SK-N-SH (cell line): ENCODE measurements around the gene AEBP1. TPM values are rescaled to one million over a fixed set of nuclear protein-coding genes. Genes with fewer than 3 reads are reported as not detected.

Experiments
- CTCF ChIA-PET: fragments of 300-600, 350-600 bp; formaldehyde crosslinking; extraction: SDS; loops from one replicate; lab custom pipeline; 2021; lab: Yijun Ruan, JAX
- POLR2A ChIA-PET: fragments of 350-600 bp; sonication (Branson Sonifier 250); formaldehyde crosslinking; extraction: SDS; loops from one replicate; lab custom pipeline; 2020; ENCODE audit warnings: antibody characterized with exemption, inconsistent platforms; lab: Yijun Ruan, JAX
- DNase-seq: peaks from one replicate; pipeline ENCODE4 v3.0.0; 2012
- H2AFZ ChIP-seq: fragments of 200-600 bp; sonication (generic); 2 replicates; pipeline ENCODE4 v1.8.1; 2016; ENCODE audit warnings: antibody characterized with exemption, mild to moderate bottlenecking, low read depth
- H3F3A ChIP-seq: fragments of 200-600 bp; sonication (generic); replicated peaks from 2 replicates; pipeline ENCODE3; 2016; ENCODE audit warnings: antibody characterized with exemption, mild to moderate bottlenecking; ENCODE audit not compliant: insufficient read depth
- H3K27ac ChIP-seq, 2 experiments: fragments of 200-500 bp in 1 of 2; fragments of 200-600 bp in 1 of 2; sonication (Bioruptor generic) in 1 of 2; sonication (generic), shearing (Covaris generic) in 1 of 2; 2 replicates each; pipeline versions ENCODE4 v1.5.1 to v1.6.1; 2014 to 2016; ENCODE audit warnings: low read depth in 2 of 2, inconsistent platforms in 1 of 2, low read length in 1 of 2, mild to moderate bottlenecking in 1 of 2, mixed read lengths in 1 of 2
- H3K27me3 ChIP-seq: fragments of 200-600 bp; sonication (generic), shearing (Covaris generic); 2 replicates; pipeline ENCODE4 v1.6.1; 2016; ENCODE audit warnings: mixed run types; ENCODE audit not compliant: insufficient read depth
- H3K36me3 ChIP-seq, 2 experiments: fragments of 200-500 bp in 1 of 2; fragments of 200-600 bp in 1 of 2; sonication (Bioruptor generic) in 1 of 2; sonication (generic) in 1 of 2; replicated peaks in 1 of 2; 2 replicates each; pipeline versions ENCODE3 to v1.5.1; 2014 to 2016; ENCODE audit warnings: low read length in 1 of 2, mild to moderate bottlenecking in 1 of 2; ENCODE audit not compliant: insufficient read depth in 2 of 2, control insufficient read depth in 1 of 2
- H3K4me1 ChIP-seq, 2 experiments: fragments of 200-500 bp in 1 of 2; fragments of 200-600 bp in 1 of 2; sonication (Bioruptor generic) in 1 of 2; sonication (generic), shearing (Covaris generic) in 1 of 2; 2 replicates each; pipeline versions ENCODE4 v1.5.1 to v1.6.1; 2014 to 2016; ENCODE audit warnings: low read depth in 1 of 2, low read length in 1 of 2, mixed run types in 1 of 2; ENCODE audit not compliant: insufficient read depth in 2 of 2, control insufficient read depth in 1 of 2
- H3K4me2 ChIP-seq: fragments of 200-600 bp; sonication (generic), shearing (Covaris generic); 2 replicates; pipeline ENCODE4 v1.6.1; 2017; ENCODE audit warnings: mixed run types
- H3K4me3 ChIP-seq, 2 experiments: fragments of 200-500 bp in 1 of 2; fragments of 200-600 bp in 1 of 2; sonication (Bioruptor generic) in 1 of 2; sonication (generic), shearing (Covaris generic) in 1 of 2; 2 replicates each; pipeline versions ENCODE4 v1.5.1 to v1.8.1; 2014 to 2016; ENCODE audit warnings: low read depth in 2 of 2, inconsistent platforms in 1 of 2, low read length in 1 of 2, mild to moderate bottlenecking in 1 of 2, mixed read lengths in 1 of 2, moderate library complexity in 1 of 2
- H3K79me2 ChIP-seq: fragments of 200-600 bp; sonication (generic); 2 replicates; pipeline ENCODE4 v1.8.1; 2017; ENCODE audit warnings: mild to moderate bottlenecking; ENCODE audit not compliant: insufficient read depth
- H3K9ac ChIP-seq: fragments of 200-600 bp; sonication (generic); 2 replicates; pipeline ENCODE4 v1.6.1; 2017; ENCODE audit warnings: mixed run types
- H3K9me2 ChIP-seq: fragments of 200-600 bp; sonication (generic); 2 replicates; pipeline ENCODE4 v1.6.1; 2017; ENCODE audit warnings: mixed run types
- H3K9me3 ChIP-seq: fragments of 200-600 bp; sonication (generic); 2 replicates; pipeline ENCODE4 v1.6.1; 2017; ENCODE audit warnings: mixed run types, mild to moderate bottlenecking, moderate library complexity
- H4K20me1 ChIP-seq: fragments of 200-600 bp; sonication (generic); 2 replicates; pipeline ENCODE4 v1.6.1; 2017; ENCODE audit warnings: mild to moderate bottlenecking, mixed run types; ENCODE audit not compliant: insufficient read depth
- CTCF ChIP-seq: fragments of 200-600 bp; sonication (generic); IDR thresholded peaks from 2 replicates; pipeline ENCODE4 v1.6.1; 2017; ENCODE audit warnings: antibody characterized with exemption, mild to moderate bottlenecking, moderate library complexity
- FOSL2 ChIP-seq: IDR thresholded peaks from 2 replicates; pipeline ENCODE4 v1.4.0; 2012; ENCODE audit warnings: low read depth, mild to moderate bottlenecking, moderate library complexity, borderline replicate concordance
- GABPA ChIP-seq: IDR thresholded peaks from 2 replicates; pipeline ENCODE4 v1.4.0; 2012; ENCODE audit warnings: low read depth, mild to moderate bottlenecking
- MXI1 ChIP-seq: IDR thresholded peaks from 2 replicates; pipeline ENCODE4 v1.6.1; 2012; ENCODE audit warnings: mild to moderate bottlenecking, low read depth, low read length, improper control_type of control experiment
- NFIC ChIP-seq: IDR thresholded peaks from 2 replicates; pipeline ENCODE4 v1.4.0; 2012; ENCODE audit warnings: borderline replicate concordance
- NRF1 ChIP-seq: IDR thresholded peaks from 2 replicates; pipeline ENCODE4 v1.6.1; 2012; ENCODE audit warnings: low read depth, mild to moderate bottlenecking, low read length
- RAD21 ChIP-seq: IDR thresholded peaks from 2 replicates; pipeline ENCODE4 v1.6.1; 2012; ENCODE audit warnings: mild to moderate bottlenecking, low read length
- SMC3 ChIP-seq: IDR thresholded peaks from 2 replicates; pipeline ENCODE4 v1.6.1; 2012; ENCODE audit warnings: low read depth, low read length, improper control_type of control experiment
- TEAD4 ChIP-seq: IDR thresholded peaks from 2 replicates; pipeline ENCODE4 v1.4.0; 2012; ENCODE audit warnings: mild to moderate bottlenecking, borderline replicate concordance; ENCODE audit not compliant: insufficient read depth
- USF2 ChIP-seq: fragments of 150-350 bp; IDR thresholded peaks from 2 replicates; pipeline ENCODE4 v1.6.1; 2017; ENCODE audit warnings: antibody characterized with exemption, low read length, low read depth, borderline replicate concordance
- WGBS: methylation state at CpG from one replicate; pipeline ENCODE4 v1.1.6; 2017; ENCODE audit warnings: low lambda C conversion rate; 5-methylcytosine and 5-hydroxymethylcytosine counted together
- polyA plus RNA-seq, 3 experiments: library from polyadenylated mRNA; depleted of rRNA; stranded (reverse); fragments of >200 nt; gene quantifications; 2 replicates each; pipeline ENCODE4 v1.2.3, GENCODE V29; 2012
- TF ChIP-seq, protein P1 (sequence below): IDR thresholded peaks from 2 replicates; pipeline ENCODE4 v1.4.0; 2012; ENCODE audit warnings: low read depth

AEBP1 gene
- 40.3 and 105 TPM in 2 replicates for polyA plus RNA-seq (2012; rRNA removed)
- polyA plus RNA-seq (2012; cell fraction: cytosol; rRNA removed): 36.3 and 54.8 TPM in 2 replicates
- polyA plus RNA-seq (2012; cell fraction: nucleus; rRNA removed): 278 and 326 TPM in 2 replicates

- Histone ChIP-seq H3K9me2 (no peaks in the 10 kb centered on the region), H3K36me3 (peaks cover 5 to 29% of the 10 kb centered on the region in 2 experiments), H3K9me3 (no peaks in the 10 kb centered on the region), H4K20me1 (no peaks in the 10 kb centered on the region), H3K4me1 (peaks cover 27 to 42% of the 10 kb centered on the region in 2 experiments; a peak in 2 of 4 replicates), H3K27ac (peak within 1 kb of the TSS; percentile 45 to 93), H2AFZ (peak within 1 kb of the TSS; percentile 68; the same call in 1 of the 2 replicates), H3K4me2 (peak within 1 kb of the TSS; percentile 76), H3K79me2 (peaks cover 41% of the 10 kb centered on the region), H3K27me3 (no peaks in the 10 kb centered on the region), H3K4me3 (peak within 1 kb of the TSS; percentile 51 to 66), H3F3A (peaks cover 36% of the 10 kb centered on the region), H3K9ac (peak within 1 kb of the TSS; percentile 80)
- peak; percentile 96 for DNase-seq
- no peak for TF ChIP-seq SMC3
- peak; percentile 15; the same call in 1 of the 2 replicates for TF ChIP-seq RAD21
- TF ChIP-seq CTCF: 0 out of 2 replicates have a peak, but pooled peaks have one; percentile 18
- TF ChIP-seq, protein P1, sequence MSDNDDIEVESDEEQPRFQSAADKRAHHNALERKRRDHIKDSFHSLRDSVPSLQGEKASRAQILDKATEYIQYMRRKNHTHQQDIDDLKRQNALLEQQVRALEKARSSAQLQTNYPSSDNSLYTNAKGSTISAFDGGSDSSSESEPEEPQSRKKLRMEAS: peak; percentile 47; the same call in 1 of the 2 replicates
- no peak for TF ChIP-seq USF2
- 0 out of 2 replicates have a peak, but pooled peaks have one; percentile 22 for TF ChIP-seq MXI1
- TF ChIP-seq TEAD4: no peak
- peak; percentile 26; the same call in 1 of the 2 replicates for TF ChIP-seq NFIC
- TF ChIP-seq NRF1: no peak
- TF ChIP-seq GABPA: no peak
- no peak for TF ChIP-seq FOSL2
- WGBS: 14% methylated on average over 68 of the region's 87 CpGs
- ChIA-PET CTCF (interaction anchor here (0.7 to 2.8 kb wide), 7 partner anchors 11 to 386 kb away, joined by 3 to 12 read pairs (median 3); partner anchors contain the start of gene NUDCD3), POLR2A (interaction anchor here (1.3 to 2.2 kb wide), 3 partner anchors 12 to 31 kb away, joined by 4 to 9 read pairs (median 5); partner anchors contain the start of gene POLD2)
Measured at GRCh38 chr7:44103923-44104859, at the start of gene AEBP1. Gene AEBP1 (plus strand): TSS chr7:44104345. CDS start chr7:44104666, 321 bp downstream.
